Central memory CD4-positive, alpha-beta T cell (primary cell): Measurements from ENCODE around the gene CTNND1.
A peak's percentile ranks its signal among the peaks of the same experiment; 100 is the strongest.
"Not testable (repeated sequence)": the region's sequence is repeated elsewhere in the genome, so short reads cannot be mapped to it uniquely, and the experiment has no call there.

Source experiments
- DNase-seq: peaks from one replicate; pipeline ENCODE4 v3.0.0; 2022

The CTNND1 gene

DNA sequence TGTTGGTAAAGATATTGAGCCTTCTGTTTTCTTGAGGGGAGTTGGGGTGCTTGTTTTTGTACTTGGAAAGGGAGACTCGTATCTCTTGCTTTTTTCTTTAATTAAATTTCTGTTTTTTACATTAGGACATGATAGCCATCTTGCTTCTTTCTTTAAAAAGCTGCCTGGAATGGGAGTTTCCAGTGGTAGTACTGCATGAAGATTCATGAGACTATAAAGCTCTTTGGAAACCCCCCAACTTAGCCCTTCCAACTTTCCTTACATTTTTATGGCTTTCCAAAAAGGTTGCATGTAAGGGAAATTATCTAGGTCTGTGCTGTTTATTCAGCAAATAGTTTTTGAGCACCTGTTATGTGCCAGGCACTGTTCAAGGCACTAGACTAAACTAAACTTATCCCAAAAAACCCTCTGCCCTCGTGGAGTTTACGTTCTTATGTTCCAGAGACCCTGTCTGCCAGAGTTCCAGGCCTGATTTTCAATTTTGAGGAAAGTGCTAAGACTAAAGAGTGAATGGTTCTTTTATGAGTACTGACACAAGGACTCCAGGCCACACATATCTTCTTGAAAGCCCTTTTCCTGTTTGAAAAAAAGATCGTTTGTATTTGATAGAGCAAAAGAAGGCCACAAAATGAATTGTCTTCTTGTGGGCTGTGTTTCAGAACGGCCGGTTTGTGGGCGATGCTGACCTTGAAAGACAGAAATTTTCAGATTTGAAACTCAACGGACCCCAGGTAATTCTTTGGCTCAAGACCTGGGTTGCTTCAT lies 31.9 kb downstream of the CTNND1 start:
- no peak for DNase-seq

DNA sequence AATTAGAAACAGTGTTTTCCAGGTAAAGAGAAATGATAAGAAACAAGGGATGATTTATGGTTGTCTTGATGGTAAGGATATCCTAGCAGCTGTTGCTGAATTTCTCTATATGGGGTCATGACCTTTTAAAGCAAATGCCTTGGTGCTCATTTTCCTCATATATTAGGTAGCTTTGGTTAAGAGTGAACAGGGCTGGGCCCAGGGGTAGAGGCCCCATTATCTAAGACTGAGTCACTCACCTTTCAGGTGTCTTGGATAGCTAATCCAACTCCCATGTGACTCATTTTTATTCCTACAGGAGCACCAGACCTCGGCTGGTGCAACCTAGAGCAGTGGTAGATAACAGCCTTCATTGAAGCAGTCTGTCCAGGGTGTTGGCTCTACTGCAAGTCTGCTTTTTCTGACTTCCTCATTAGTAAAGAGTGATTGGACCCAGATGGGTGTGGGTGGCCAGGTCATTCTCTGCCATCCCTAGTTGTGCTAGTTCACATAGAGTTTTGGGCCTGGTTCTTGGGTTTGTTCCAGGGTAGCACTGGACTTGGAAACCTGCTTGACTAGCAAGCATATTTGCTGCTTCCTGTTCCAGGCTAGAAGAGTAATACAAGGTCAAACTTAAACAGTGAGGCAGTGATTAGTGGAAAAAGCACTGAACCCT lies 37.4 kb downstream of the CTNND1 start:
- no peak for DNase-seq

GRCh38 chr11:57800444-57801182 lies 39.0 kb downstream of the CTNND1 start:
- DNase-seq = peak; percentile 58

DNA sequence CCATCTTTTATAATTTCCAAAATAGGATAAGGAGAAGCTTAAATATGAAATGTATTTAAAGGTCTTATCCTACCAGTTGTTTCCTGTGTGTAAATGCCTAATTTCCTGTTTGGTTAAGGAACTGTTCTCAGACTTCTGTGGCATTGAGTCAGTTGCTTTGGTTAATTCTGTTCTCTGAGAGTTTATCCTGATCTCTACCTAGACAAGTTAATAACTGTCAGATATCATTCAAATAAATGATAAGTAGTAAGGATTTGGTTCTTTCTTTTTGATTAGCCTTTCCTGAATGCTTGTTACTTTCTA lies 39.5 kb downstream of the CTNND1 start:
- no peak for DNase-seq

- no peak for DNase-seq
These were observed 40.8 kb downstream of the CTNND1 start for GRCh38 chr11:57802411-57802810.

GRCh38 chr11:57804466-57804865 lies 42.9 kb downstream of the CTNND1 start:
- no peak for DNase-seq

- DNase-seq = no peak
These were observed 44.2 kb downstream of the CTNND1 start for GRCh38 chr11:57805780-57806179.

GRCh38 chr11:57812634-57813033 lies 51.0 kb downstream of the CTNND1 start:
- no peak for DNase-seq

DNA sequence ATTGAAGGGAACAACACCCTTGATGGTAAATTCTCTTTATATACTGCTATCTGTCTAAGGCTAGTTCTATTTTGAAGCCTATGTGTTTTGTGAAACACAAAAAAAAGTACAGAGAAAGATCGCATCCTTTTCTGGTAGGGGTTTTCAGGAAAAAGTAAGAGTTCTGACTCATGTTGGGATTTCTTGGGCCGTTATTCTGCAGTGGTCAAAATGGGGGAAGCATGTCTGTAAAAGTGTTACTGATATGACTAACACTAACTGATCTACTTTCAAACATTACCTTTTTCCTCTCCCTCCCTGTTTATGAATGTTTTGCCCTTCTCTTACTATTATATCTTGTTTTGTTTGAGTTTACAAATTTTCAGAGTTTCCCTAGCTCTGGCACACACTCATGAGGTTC lies 53.9 kb downstream of the CTNND1 start:
- no peak for DNase-seq

DNA sequence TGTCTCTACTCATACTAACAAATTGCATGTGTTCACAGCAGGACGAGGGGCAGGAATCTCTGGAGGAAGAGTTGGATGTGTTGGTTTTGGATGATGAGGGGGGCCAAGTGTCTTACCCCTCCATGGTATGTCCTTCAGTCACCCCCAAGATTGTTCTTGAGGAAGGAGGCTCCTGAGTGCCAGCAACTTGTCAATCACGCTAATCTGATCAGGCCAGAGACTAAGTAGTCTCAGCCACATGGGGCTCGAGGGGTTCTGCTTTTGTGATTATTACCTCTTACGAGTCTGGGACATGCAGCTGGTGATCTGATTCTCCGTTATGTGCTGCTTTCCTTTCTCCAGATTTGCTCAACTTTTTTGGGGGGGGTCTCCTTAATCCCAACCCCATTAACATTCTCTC lies 54.3 kb downstream of the CTNND1 start:
- DNase-seq = no peak

DNA sequence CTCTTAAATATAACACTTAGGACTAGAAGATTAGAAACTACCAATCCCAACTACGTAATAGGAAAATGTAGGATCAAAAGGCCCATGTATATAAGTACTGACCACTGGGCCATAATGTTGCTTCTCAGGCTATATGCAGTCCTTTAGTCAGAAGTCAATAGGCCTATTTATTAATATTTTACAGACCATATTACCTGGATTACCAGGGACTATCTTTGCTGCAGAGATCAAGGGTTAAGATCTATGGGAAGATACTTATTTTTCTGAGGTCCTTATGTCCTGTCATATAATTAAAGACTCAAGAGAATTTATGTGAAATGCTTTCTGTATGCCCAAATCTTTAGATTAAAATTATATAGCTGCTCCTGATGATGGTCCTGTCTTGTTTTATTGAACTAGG lies 57.2 kb downstream of the CTNND1 start:
- no peak for DNase-seq

GRCh38 chr11:57819252-57819979 lies 57.8 kb downstream of the CTNND1 start:
- DNase-seq = no peak

DNA sequence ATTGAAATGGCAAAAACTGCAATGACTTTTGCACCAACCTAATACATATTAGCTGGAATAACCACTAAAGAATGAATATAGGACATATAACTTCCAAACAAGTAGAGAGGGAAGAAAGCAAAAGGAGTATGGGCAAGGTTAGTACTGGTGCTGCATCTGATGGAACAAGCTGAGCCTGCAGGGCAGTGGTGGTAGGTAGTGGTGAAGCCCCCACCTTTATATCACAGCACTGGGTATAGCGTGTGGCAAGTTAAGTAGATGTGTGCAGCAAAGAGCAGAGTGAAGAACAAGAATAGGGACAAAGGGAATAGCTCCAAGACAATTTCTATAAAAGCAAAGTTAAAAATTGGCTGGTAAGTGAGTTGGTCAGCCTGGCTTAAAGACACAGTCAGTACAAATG lies 62.3 kb downstream of the CTNND1 start:
- no peak for DNase-seq

- DNase-seq = no peak
These were observed 73.2 kb downstream of the CTNND1 start for GRCh38 chr11:57834852-57835251.

- not testable (repeated sequence) for DNase-seq
These were observed 77.0 kb downstream of the CTNND1 start for GRCh38 chr11:57838609-57839008.

DNA sequence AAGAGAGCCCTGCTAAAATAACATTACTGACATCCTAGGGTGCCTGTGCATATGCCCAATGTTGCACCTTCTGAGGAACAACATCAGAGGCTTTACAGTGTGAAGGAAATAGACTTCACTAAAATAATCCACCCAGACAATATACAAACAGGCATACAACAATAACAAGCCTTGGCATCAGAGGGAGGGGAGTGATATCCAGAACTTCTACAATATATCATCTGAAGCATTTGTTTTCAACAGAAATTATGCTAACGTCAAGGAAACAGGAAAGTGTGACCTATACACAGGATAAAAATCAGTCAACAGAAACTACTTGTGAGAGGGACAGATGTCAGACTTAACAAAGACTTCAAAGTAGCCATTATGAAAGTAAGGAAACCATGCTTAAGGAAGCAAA lies 81.3 kb downstream of the CTNND1 start:
- DNase-seq = no peak

- no peak for DNase-seq
These were observed 106.4 kb downstream of the CTNND1 start for GRCh38 chr11:57867966-57868365.

DNA sequence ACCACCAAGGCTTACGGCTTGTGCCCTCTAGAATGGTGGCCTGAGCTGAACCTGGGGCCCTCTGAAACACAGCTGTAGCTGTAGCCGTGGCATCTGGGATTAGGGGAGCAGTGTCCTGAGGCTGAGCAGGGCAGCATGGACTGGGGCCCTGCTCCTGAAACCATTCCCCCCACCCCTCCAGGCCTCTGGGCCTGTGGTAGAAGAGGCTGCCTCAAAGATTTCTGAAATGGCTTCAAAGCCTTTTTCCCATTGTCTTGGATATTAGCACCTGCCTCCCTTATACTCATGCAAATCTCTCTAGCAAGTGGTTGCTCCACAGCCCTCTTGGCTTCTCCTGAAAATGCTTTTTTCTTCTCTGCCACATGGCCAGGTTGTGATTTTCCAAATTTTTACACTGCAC lies 106.9 kb downstream of the CTNND1 start:
- no peak for DNase-seq
